ENCODE measurements around the gene CDH1.

Gene CDH1

GRCh38 chr16:68731637-68732036, 5.5 kb upstream of the CDH1 start:
- H3K27me3 ChIP-seq (replicated peaks; ENCODE audit: control insufficient read depth, insufficient read depth, low read length, poor library complexity, severe bottlenecking): peaks cover under 1% of the 10 kb centered on the region

DNA sequence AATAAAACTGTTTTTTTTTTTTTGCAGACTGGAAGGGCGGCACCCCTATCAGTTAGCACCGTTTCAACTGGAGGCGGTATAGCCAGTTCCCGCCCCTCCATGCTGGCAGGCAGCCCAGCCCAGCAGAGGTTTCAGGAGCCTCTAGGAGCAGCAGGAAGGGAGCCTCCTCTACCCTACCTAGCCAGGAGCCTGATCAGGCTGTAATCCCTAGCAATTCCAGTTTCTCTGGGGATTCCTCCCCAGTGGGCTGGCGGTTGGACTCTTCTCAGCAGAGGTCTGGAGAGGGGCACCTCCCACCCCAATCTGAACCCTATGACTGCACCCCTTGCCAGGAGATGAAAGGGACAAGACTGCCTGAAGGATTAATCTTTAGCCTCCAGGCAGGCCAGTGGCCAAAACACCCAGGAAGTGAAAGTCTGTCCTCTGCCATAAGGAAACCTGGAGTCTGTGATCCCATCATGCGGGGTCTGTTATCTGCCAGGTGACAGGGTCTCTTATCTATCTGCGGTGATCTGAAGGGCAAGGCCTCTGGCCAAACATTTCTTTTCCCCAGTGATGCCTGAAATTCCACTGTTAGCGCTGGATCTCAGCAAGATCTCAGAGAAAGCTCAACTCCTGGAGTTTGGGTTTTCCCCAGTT, 4.9 kb upstream of the CDH1 start:
- Histone ChIP-seq H3K27me3 (replicated peaks; ENCODE audit: control insufficient read depth, insufficient read depth, low read length, poor library complexity, severe bottlenecking) (peaks cover 6% of the 10 kb centered on the region), H3K36me3 (ENCODE audit: control insufficient read depth, insufficient read depth, low read length) (no peaks in the 10 kb centered on the region), H3K27ac (ENCODE audit: insufficient read depth, low read length, poor library complexity, severe bottlenecking) (no peak overlapping the region), H3K4me1 (ENCODE audit: control insufficient read depth, insufficient read depth, low read length, poor library complexity, severe bottlenecking) (peaks cover 3% of the 10 kb centered on the region), H3K4me3 (ENCODE audit: insufficient read depth, low read depth, low read length, poor library complexity, severe bottlenecking) (no peak overlapping the region), H3K9me3 (ENCODE audit: control insufficient read depth, low read length) (no peaks in the 10 kb centered on the region)
- no peak for DNase-seq

More at GRCh38 chr16:68731637-68732036, 5.5 kb upstream of the CDH1 start:
- no peaks in the 10 kb centered on the region for H3K4me1 ChIP-seq (ENCODE audit: control insufficient read depth, insufficient read depth, low read length, poor library complexity, severe bottlenecking)
- no peaks in the 10 kb centered on the region for H3K36me3 ChIP-seq (ENCODE audit: control insufficient read depth, insufficient read depth, low read length)
- no peak overlapping the region for H3K27ac ChIP-seq (ENCODE audit: insufficient read depth, low read length, poor library complexity, severe bottlenecking)
- no peak for DNase-seq
- no peak overlapping the region for H3K4me3 ChIP-seq (ENCODE audit: insufficient read depth, low read depth, low read length, poor library complexity, severe bottlenecking)
- H3K9me3 ChIP-seq (ENCODE audit: control insufficient read depth, low read length): no peaks in the 10 kb centered on the region

GRCh38 chr16:68732741-68733399, 4.2 kb upstream of the CDH1 start:
- DNase-seq: no peak
- Histone ChIP-seq H3K27ac (ENCODE audit: insufficient read depth, low read length, poor library complexity, severe bottlenecking) (no peak overlapping the region), H3K4me1 (ENCODE audit: control insufficient read depth, insufficient read depth, low read length, poor library complexity, severe bottlenecking) (peaks cover 10% of the 10 kb centered on the region), H3K36me3 (ENCODE audit: control insufficient read depth, insufficient read depth, low read length) (no peaks in the 10 kb centered on the region), H3K27me3 (replicated peaks; ENCODE audit: control insufficient read depth, insufficient read depth, low read length, poor library complexity, severe bottlenecking) (peaks cover 13% of the 10 kb centered on the region), H3K9me3 (ENCODE audit: control insufficient read depth, low read length) (no peaks in the 10 kb centered on the region), H3K4me3 (ENCODE audit: insufficient read depth, low read depth, low read length, poor library complexity, severe bottlenecking) (no peak overlapping the region)

GRCh38 chr16:68733570-68733969, 3.5 kb upstream of the CDH1 start:
- Histone ChIP-seq H3K4me1 (ENCODE audit: control insufficient read depth, insufficient read depth, low read length, poor library complexity, severe bottlenecking) (peaks cover 13% of the 10 kb centered on the region), H3K4me3 (ENCODE audit: insufficient read depth, low read depth, low read length, poor library complexity, severe bottlenecking) (no peak overlapping the region), H3K27ac (ENCODE audit: insufficient read depth, low read length, poor library complexity, severe bottlenecking) (no peak overlapping the region), H3K36me3 (ENCODE audit: control insufficient read depth, insufficient read depth, low read length) (no peaks in the 10 kb centered on the region), H3K27me3 (replicated peaks; ENCODE audit: control insufficient read depth, insufficient read depth, low read length, poor library complexity, severe bottlenecking) (peaks cover 17% of the 10 kb centered on the region), H3K9me3 (ENCODE audit: control insufficient read depth, low read length) (no peaks in the 10 kb centered on the region)
- DNase-seq: no peak

DNA sequence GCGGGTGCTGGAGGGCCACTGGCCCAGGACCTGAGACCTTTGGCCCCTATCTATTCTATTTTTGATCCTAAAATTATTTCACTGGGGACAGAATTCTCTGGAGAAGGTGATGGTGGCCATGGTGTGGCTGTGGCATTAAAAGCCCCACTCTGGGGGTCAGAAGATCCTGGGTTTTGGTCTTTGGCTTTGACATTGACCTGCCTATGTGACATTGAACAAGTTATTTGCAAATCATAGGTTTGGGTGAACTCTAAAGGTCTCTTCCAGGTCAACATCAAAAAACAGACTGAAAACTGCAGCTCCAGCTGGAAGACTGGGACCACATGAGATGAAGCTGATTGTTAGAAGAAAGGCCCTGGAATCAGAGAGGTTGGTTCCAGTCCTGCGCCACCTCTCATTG, 2.3 kb upstream of the CDH1 start:
- Histone ChIP-seq H3K27me3 (replicated peaks; ENCODE audit: control insufficient read depth, insufficient read depth, low read length, poor library complexity, severe bottlenecking) (peaks cover 17% of the 10 kb centered on the region), H3K4me1 (ENCODE audit: control insufficient read depth, insufficient read depth, low read length, poor library complexity, severe bottlenecking) (peaks cover 13% of the 10 kb centered on the region), H3K4me3 (ENCODE audit: insufficient read depth, low read depth, low read length, poor library complexity, severe bottlenecking) (no peak overlapping the region), H3K27ac (ENCODE audit: insufficient read depth, low read length, poor library complexity, severe bottlenecking) (no peak overlapping the region), H3K36me3 (ENCODE audit: control insufficient read depth, insufficient read depth, low read length) (no peaks in the 10 kb centered on the region), H3K9me3 (ENCODE audit: control insufficient read depth, low read length) (no peaks in the 10 kb centered on the region)
- no peak for DNase-seq

DNA sequence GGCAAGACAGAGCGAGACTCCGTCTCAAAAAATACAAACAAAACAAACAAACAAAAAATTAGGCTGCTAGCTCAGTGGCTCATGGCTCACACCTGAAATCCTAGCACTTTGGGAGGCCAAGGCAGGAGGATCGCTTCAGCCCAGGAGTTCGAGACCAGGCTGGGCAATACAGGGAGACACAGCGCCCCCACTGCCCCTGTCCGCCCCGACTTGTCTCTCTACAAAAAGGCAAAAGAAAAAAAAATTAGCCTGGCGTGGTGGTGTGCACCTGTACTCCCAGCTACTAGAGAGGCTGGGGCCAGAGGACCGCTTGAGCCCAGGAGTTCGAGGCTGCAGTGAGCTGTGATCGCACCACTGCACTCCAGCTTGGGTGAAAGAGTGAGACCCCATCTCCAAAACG, 531 bp upstream of the CDH1 start:
- no peak overlapping the region for H3K27ac ChIP-seq (ENCODE audit: insufficient read depth, low read length, poor library complexity, severe bottlenecking)
- no peaks in the 10 kb centered on the region for H3K9me3 ChIP-seq (ENCODE audit: control insufficient read depth, low read length)
- no peaks in the 10 kb centered on the region for H3K36me3 ChIP-seq (ENCODE audit: control insufficient read depth, insufficient read depth, low read length)
- H3K27me3 ChIP-seq (replicated peaks; ENCODE audit: control insufficient read depth, insufficient read depth, low read length, poor library complexity, severe bottlenecking): peaks cover 17% of the 10 kb centered on the region
- no peak for DNase-seq
- peaks cover 13% of the 10 kb centered on the region for H3K4me1 ChIP-seq (ENCODE audit: control insufficient read depth, insufficient read depth, low read length, poor library complexity, severe bottlenecking)
- no peak overlapping the region for H3K4me3 ChIP-seq (ENCODE audit: insufficient read depth, low read depth, low read length, poor library complexity, severe bottlenecking)

GRCh38 chr16:68737730-68738629, 888 bp downstream of the CDH1 start:
- DNase-seq: no peak
- Histone ChIP-seq H3K9me3 (ENCODE audit: control insufficient read depth, low read length) (no peaks in the 10 kb centered on the region), H3K4me1 (ENCODE audit: control insufficient read depth, insufficient read depth, low read length, poor library complexity, severe bottlenecking) (peaks cover 13% of the 10 kb centered on the region), H3K36me3 (ENCODE audit: control insufficient read depth, insufficient read depth, low read length) (no peaks in the 10 kb centered on the region), H3K4me3 (ENCODE audit: insufficient read depth, low read depth, low read length, poor library complexity, severe bottlenecking) (peak overlapping the region; percentile 22), H3K27ac (ENCODE audit: insufficient read depth, low read length, poor library complexity, severe bottlenecking) (no peak overlapping the region), H3K27me3 (replicated peaks; ENCODE audit: control insufficient read depth, insufficient read depth, low read length, poor library complexity, severe bottlenecking) (peaks cover 17% of the 10 kb centered on the region)

- no peaks in the 10 kb centered on the region for H3K9me3 ChIP-seq (ENCODE audit: control insufficient read depth, low read length)
- H3K27me3 ChIP-seq (replicated peaks; ENCODE audit: control insufficient read depth, insufficient read depth, low read length, poor library complexity, severe bottlenecking): peaks cover 17% of the 10 kb centered on the region
- no peak overlapping the region for H3K27ac ChIP-seq (ENCODE audit: insufficient read depth, low read length, poor library complexity, severe bottlenecking)
- no peaks in the 10 kb centered on the region for H3K36me3 ChIP-seq (ENCODE audit: control insufficient read depth, insufficient read depth, low read length)
- H3K4me3 ChIP-seq (ENCODE audit: insufficient read depth, low read depth, low read length, poor library complexity, severe bottlenecking): no peak overlapping the region
- H3K4me1 ChIP-seq (ENCODE audit: control insufficient read depth, insufficient read depth, low read length, poor library complexity, severe bottlenecking): peaks cover 13% of the 10 kb centered on the region
- no peak for DNase-seq
Measured at GRCh38 chr16:68739964-68740627, 3.0 kb downstream of the CDH1 start.

DNA sequence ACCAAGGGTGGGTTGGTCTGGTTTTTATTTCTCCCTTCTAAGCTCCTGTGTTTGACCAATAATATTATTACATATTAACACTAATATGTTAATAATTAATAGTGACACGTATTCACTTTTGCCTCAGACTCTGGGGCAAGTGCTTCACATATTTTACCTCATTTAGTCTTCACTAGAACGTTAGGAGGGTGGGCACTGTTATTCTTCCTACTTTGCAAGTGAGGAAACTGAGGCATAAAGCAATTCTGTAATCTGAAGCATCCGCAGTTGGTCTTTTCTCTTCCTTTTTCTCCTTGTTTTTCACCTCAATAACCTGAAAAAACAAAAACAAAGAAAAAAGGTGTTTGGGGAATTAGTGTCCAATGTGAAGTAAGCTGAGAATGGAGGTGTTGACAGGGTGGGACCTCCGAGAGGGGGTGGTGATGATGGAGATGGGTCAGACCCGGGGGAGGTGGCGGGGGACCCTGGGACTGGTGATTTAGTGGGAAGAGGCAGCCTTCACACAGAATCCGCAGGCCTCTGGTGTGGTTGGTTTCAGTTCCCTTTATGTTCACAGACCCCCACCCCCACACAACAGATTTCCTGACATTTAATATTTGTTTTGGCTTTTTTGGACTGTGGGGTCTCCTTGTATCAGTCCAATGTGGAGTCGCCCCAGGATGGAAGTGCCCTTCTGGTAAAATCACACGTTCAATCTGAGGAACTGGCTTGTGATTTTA, 3.7 kb downstream of the CDH1 start:
- H3K4me1 ChIP-seq (ENCODE audit: control insufficient read depth, insufficient read depth, low read length, poor library complexity, severe bottlenecking): peaks cover 13% of the 10 kb centered on the region
- H3K27ac ChIP-seq (ENCODE audit: insufficient read depth, low read length, poor library complexity, severe bottlenecking): no peak overlapping the region
- no peaks in the 10 kb centered on the region for H3K36me3 ChIP-seq (ENCODE audit: control insufficient read depth, insufficient read depth, low read length)
- no peaks in the 10 kb centered on the region for H3K9me3 ChIP-seq (ENCODE audit: control insufficient read depth, low read length)
- no peak overlapping the region for H3K4me3 ChIP-seq (ENCODE audit: insufficient read depth, low read depth, low read length, poor library complexity, severe bottlenecking)
- no peak for DNase-seq
- peaks cover 17% of the 10 kb centered on the region for H3K27me3 ChIP-seq (replicated peaks; ENCODE audit: control insufficient read depth, insufficient read depth, low read length, poor library complexity, severe bottlenecking)
